Keratinocyte (primary cell): ENCODE results near the gene ZNF831. TPM values are rescaled to one million over a fixed set of nuclear protein-coding genes. Genes with fewer than 3 reads are reported as not detected.

Experiments used
- DNase-seq: peaks from one replicate; pipeline ENCODE4 v3.0.0-alpha.2; 2011; ENCODE audit warnings: low read depth, missing footprints, low spot score
- FAIRE-seq: peaks from 2 replicates; lab custom pipeline; 2011; peaks lifted over from hg19 to GRCh38; lab: Jason Lieb, UNC
- H2AFZ ChIP-seq: 2 replicates; pipeline ENCODE4 v1.6.0; 2012; ENCODE audit warnings: low read length, control low read depth, inconsistent platforms; ENCODE audit not compliant: control insufficient read depth
- H3K27ac ChIP-seq: 2 replicates; pipeline ENCODE4 v1.5.1; 2011; ENCODE audit warnings: low read length; ENCODE audit not compliant: control insufficient read depth, insufficient read depth
- H3K27me3 ChIP-seq: 3 replicates; pipeline ENCODE4 v1.6.0; 2011; ENCODE audit warnings: low read length; ENCODE audit not compliant: control insufficient read depth, insufficient read depth; ENCODE audit errors: extremely low read depth
- H3K36me3 ChIP-seq, 2 experiments: 2 replicates in 1 of 2; 3 replicates in 1 of 2; pipeline ENCODE4 v1.5.1; 2011; ENCODE audit warnings: low read length in 2 of 2, mild to moderate bottlenecking in 1 of 2; ENCODE audit not compliant: control insufficient read depth in 2 of 2, insufficient read depth in 2 of 2; ENCODE audit errors: extremely low read depth in 1 of 2
- H3K4me1 ChIP-seq: 3 replicates; pipeline ENCODE4 v1.5.1; 2011; ENCODE audit warnings: low read length; ENCODE audit not compliant: control insufficient read depth, insufficient read depth; ENCODE audit errors: extremely low read depth
- H3K4me2 ChIP-seq: 3 replicates; pipeline ENCODE4 v1.6.0; 2011; ENCODE audit warnings: low read depth, low read length; ENCODE audit not compliant: control insufficient read depth, insufficient read depth; ENCODE audit errors: extremely low read depth
- H3K4me3 ChIP-seq, 3 experiments: fragments of 200-600 bp in 1 of 3; sonication (generic) in 1 of 3; 2 replicates in 2 of 3; 3 replicates in 1 of 3; pipeline ENCODE4 v1.5.1; 2011 to 2016; ENCODE audit warnings: low read length in 3 of 3, mild to moderate bottlenecking in 3 of 3, control low read depth in 2 of 3, inconsistent platforms in 1 of 3, low read depth in 1 of 3, mixed read lengths in 1 of 3, mixed run types in 1 of 3, moderate library complexity in 1 of 3; ENCODE audit not compliant: control insufficient read depth in 2 of 3, insufficient read depth in 2 of 3; ENCODE audit errors: extremely low read depth in 1 of 3
- H3K79me2 ChIP-seq: 2 replicates; pipeline ENCODE4 v1.6.0; 2012; ENCODE audit warnings: low read length; ENCODE audit not compliant: control insufficient read depth, insufficient read depth
- H3K9ac ChIP-seq: 3 replicates; pipeline ENCODE4 v1.6.0; 2011; ENCODE audit warnings: low read length; ENCODE audit not compliant: control insufficient read depth, insufficient read depth; ENCODE audit errors: extremely low read depth
- H3K9me1 ChIP-seq: 3 replicates; pipeline ENCODE4 v1.6.0; 2011; ENCODE audit warnings: low read length; ENCODE audit not compliant: control insufficient read depth, insufficient read depth; ENCODE audit errors: extremely low read depth
- H3K9me3 ChIP-seq: 2 replicates; pipeline ENCODE4 v1.5.1; 2012; ENCODE audit warnings: low read depth, low read length; ENCODE audit not compliant: control insufficient read depth
- H4K20me1 ChIP-seq: 3 replicates; pipeline ENCODE4 v1.6.0; 2011; ENCODE audit warnings: low read length; ENCODE audit not compliant: control insufficient read depth, insufficient read depth; ENCODE audit errors: extremely low read depth
- EZH2 ChIP-seq: IDR thresholded peaks from one replicate; pipeline ENCODE4 v1.6.1; 2012; ENCODE audit warnings: inconsistent platforms, mild to moderate bottlenecking, low read length, moderate library complexity
- dilution Hi-C: fragments of 300-500 bp; cut with MboI; formaldehyde crosslinking; loops from one replicate; pipeline ENCODE4 v1.7.0; 2020; ENCODE audit warnings: low sequenced_read_pairs; ENCODE audit not compliant: extremely low pct_ligation_motif_present
- polyA plus RNA-seq, 5 experiments: library from polyadenylated mRNA; depleted of rRNA in 3 of 5; stranded (reverse) in 3 of 5; stranded (forward) in 1 of 5; unstranded in 1 of 5; fragments of >200 nt; gene quantifications; 1 replicate in 1 of 5; 2 replicates in 3 of 5; 3 replicates in 1 of 5; pipeline versions ENCODE4 v1.2.1 to v1.2.3, GENCODE V29; 2011 to 2012; ENCODE audit warnings: missing spikeins in 2 of 5, low read depth in 1 of 5, low replicate concordance in 1 of 5
- TF ChIP-seq, protein P1 (sequence below), 3 experiments: IDR thresholded peaks in 1 of 3; conservative IDR thresholded peaks in 1 of 3; optimal IDR thresholded peaks in 1 of 3; 2 replicates in 2 of 3; 3 replicates in 1 of 3; pipeline versions ENCODE3 to v1.5.1; 2011; ENCODE audit warnings: low read length in 3 of 3, mild to moderate bottlenecking in 3 of 3, moderate library complexity in 2 of 3, control low read depth in 1 of 3, inconsistent platforms in 1 of 3; ENCODE audit not compliant: insufficient read depth in 2 of 3; ENCODE audit errors: extremely low read depth in 1 of 3

ZNF831 gene
- polyA plus RNA-seq, 1 donor (not counting 4 experiments of a cell fraction or from before 2014, with no cell fraction given) = not detected

DNA sequence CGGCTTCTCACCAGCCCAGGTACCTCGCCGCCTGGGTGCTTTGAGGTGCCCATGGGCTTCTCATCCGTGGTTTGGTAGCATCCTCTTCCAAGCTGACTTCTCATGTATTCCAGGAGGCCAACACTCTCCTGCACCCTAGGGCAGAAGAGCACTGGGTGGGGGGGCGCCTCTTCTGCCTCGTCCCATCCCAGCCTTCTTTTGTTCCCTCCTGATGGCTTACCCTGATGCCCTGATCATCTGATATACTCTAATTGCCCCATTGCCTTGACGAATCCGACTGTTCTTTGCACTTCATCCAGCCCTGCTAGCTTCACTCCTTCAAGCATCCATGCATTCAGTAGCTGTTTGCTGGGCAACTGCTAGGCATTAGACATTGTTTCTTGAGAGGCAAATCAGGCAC lies 60.6 kb downstream of the ZNF831 start:
- Histone ChIP-seq H3K9me1 (no peaks in the 10 kb centered on the region), H2AFZ (no peak overlapping the region), H4K20me1 (no peaks in the 10 kb centered on the region), H3K27me3 (peaks cover 44% of the 10 kb centered on the region), H3K9me3 (no peaks in the 10 kb centered on the region), H3K4me2 (no peak overlapping the region), H3K4me3 (no peak overlapping the region), H3K79me2 (no peaks in the 10 kb centered on the region), H3K36me3 (no peaks in the 10 kb centered on the region), H3K9ac (no peak overlapping the region), H3K4me1 (no peaks in the 10 kb centered on the region), H3K27ac (no peak overlapping the region)
- DNase-seq = no peak
- FAIRE-seq = no peak
- TF ChIP-seq, protein P1, sequence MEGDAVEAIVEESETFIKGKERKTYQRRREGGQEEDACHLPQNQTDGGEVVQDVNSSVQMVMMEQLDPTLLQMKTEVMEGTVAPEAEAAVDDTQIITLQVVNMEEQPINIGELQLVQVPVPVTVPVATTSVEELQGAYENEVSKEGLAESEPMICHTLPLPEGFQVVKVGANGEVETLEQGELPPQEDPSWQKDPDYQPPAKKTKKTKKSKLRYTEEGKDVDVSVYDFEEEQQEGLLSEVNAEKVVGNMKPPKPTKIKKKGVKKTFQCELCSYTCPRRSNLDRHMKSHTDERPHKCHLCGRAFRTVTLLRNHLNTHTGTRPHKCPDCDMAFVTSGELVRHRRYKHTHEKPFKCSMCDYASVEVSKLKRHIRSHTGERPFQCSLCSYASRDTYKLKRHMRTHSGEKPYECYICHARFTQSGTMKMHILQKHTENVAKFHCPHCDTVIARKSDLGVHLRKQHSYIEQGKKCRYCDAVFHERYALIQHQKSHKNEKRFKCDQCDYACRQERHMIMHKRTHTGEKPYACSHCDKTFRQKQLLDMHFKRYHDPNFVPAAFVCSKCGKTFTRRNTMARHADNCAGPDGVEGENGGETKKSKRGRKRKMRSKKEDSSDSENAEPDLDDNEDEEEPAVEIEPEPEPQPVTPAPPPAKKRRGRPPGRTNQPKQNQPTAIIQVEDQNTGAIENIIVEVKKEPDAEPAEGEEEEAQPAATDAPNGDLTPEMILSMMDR (optimal IDR thresholded peaks at IDR 0.05 in 1 of 3, IDR thresholded peaks at IDR 0.05 in 1 of 3, conservative IDR thresholded peaks at IDR 0.05 in 1 of 3; ENCODE audit: extremely low read depth in 1 of 3, insufficient read depth in 2 of 3, low read length in 3 of 3) = no peak
- TF ChIP-seq EZH2 = no peak
- dilution Hi-C loops = loop anchor here (25.0 kb wide), 1 partner anchor 362 kb away; the partner anchor contains the start of genes GNAS and GNAS-AS1

DNA sequence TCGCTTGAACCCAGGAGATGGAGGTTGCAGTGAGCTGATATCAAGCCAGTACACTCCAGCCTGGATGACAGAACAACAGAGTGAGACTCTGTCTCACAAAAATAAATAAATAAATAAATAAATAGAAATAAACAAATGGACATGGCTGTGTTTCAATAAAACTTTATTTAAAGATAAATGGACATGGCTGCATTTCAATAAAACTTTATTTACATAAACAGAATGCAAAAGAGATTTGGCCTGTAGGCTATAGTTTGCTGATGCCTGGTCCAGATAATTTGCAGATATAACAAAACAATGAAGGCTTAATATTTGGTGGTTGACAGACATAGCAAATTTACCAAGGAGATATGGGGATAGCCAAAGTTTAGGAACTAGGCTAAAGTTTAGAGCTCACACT lies 66.8 kb downstream of the ZNF831 start:
- H3K27ac ChIP-seq = no peak overlapping the region
- no peaks in the 10 kb centered on the region for H3K4me1 ChIP-seq
- H3K4me3 ChIP-seq = no peak overlapping the region
- no peaks in the 10 kb centered on the region for H3K9me1 ChIP-seq
- no peaks in the 10 kb centered on the region for H4K20me1 ChIP-seq
- no peaks in the 10 kb centered on the region for H3K79me2 ChIP-seq
- H3K4me2 ChIP-seq = no peak overlapping the region
- no peak overlapping the region for H2AFZ ChIP-seq
- H3K27me3 ChIP-seq = peaks cover 7% of the 10 kb centered on the region
- no peaks in the 10 kb centered on the region for H3K36me3 ChIP-seq
- TF ChIP-seq, protein P1 (optimal IDR thresholded peaks at IDR 0.05 in 1 of 3, IDR thresholded peaks at IDR 0.05 in 1 of 3, conservative IDR thresholded peaks at IDR 0.05 in 1 of 3; ENCODE audit: extremely low read depth in 1 of 3, insufficient read depth in 2 of 3, low read length in 3 of 3) = no peak
- no peak for TF ChIP-seq EZH2
- FAIRE-seq = no peak
- DNase-seq = no peak
- no peaks in the 10 kb centered on the region for H3K9me3 ChIP-seq
- no peak overlapping the region for H3K9ac ChIP-seq
- dilution Hi-C loops = no loop called here
